Mucosa of gallbladder (tissue), 1 donor: ENCODE measurements around the gene HUS1. TPM values are rescaled to one million over a fixed set of nuclear protein-coding genes. Genes with fewer than 3 reads are reported as not detected.
"Not testable (repeated sequence)": the region's sequence is repeated elsewhere in the genome, so short reads cannot be mapped to it uniquely, and the experiment has no call there.

Experiments
- DNase-seq: peaks from one replicate; pipeline ENCODE4 v3.0.0-alpha.2; 2020; ENCODE audit warnings: low spot score
- total RNA-seq: library from RNA; stranded (reverse); gene quantifications from one replicate; pipeline ENCODE4 v1.2.1, GENCODE V29; 2021
- donor health status: DM: no; HTN: no; CAD: no.

HUS1 gene
- total RNA-seq, 1 donor from 2014 or later, result 27.4 TPM

GRCh38 chr7:47944536-47945260, 34.7 kb downstream of the HUS1 start:
- no peak for DNase-seq

- DNase-seq, result no peak
Observed at GRCh38 chr7:47943676-47944474, 35.5 kb downstream of the HUS1 start.

GRCh38 chr7:47942651-47943050, 36.8 kb downstream of the HUS1 start:
- DNase-seq, result not testable (repeated sequence)

- DNase-seq, result no peak
Observed at GRCh38 chr7:47942132-47942531, 37.3 kb downstream of the HUS1 start.

- no peak for DNase-seq
Observed at GRCh38 chr7:47941136-47941844, 38.1 kb downstream of the HUS1 start.

- no peak for DNase-seq
Observed at GRCh38 chr7:47940088-47941013, 39.1 kb downstream of the HUS1 start.

- no peak for DNase-seq
Observed at GRCh38 chr7:47939425-47940036, 39.9 kb downstream of the HUS1 start.

- no peak for DNase-seq
Observed at GRCh38 chr7:47938574-47939165, 40.7 kb downstream of the HUS1 start.

- DNase-seq, result no peak
Observed at GRCh38 chr7:47937711-47938573, 41.5 kb downstream of the HUS1 start.

- DNase-seq, result no peak
Observed at GRCh38 chr7:47937065-47937687, 42.2 kb downstream of the HUS1 start.

GRCh38 chr7:47936323-47936722, 43.1 kb downstream of the HUS1 start:
- no peak for DNase-seq

GRCh38 chr7:47935336-47935735, 44.1 kb downstream of the HUS1 start:
- no peak for DNase-seq

- no peak for DNase-seq
Observed at GRCh38 chr7:47934831-47935230, 44.6 kb downstream of the HUS1 start.

GRCh38 chr7:47933215-47933614, 46.2 kb downstream of the HUS1 start:
- no peak for DNase-seq

- no peak for DNase-seq
Observed at GRCh38 chr7:47932466-47933037, 46.9 kb downstream of the HUS1 start.

- DNase-seq, result no peak
Observed at GRCh38 chr7:47932016-47932415, 47.4 kb downstream of the HUS1 start.

- no peak for DNase-seq
Observed at GRCh38 chr7:47931005-47932004, 48.1 kb downstream of the HUS1 start.

GRCh38 chr7:47924266-47924665, 55.1 kb downstream of the HUS1 start:
- DNase-seq, result no peak
